Inflammatory macrophage (primary cell): ENCODE measurements around the gene PTP4A1.
A peak's percentile ranks its signal among the peaks of the same experiment; 100 is the strongest.

Source experiments
- DNase-seq, 2 donors: peaks; one replicate each; pipeline ENCODE4 v3.0.0-alpha.2; 2020 to 2022

The PTP4A1 gene

GRCh38 chr6:63558278-63558677, 14.0 kb upstream of the PTP4A1 start:
- DNase-seq, result no peak

- DNase-seq, result no peak
Observed at GRCh38 chr6:63560801-63561287, 11.4 kb upstream of the PTP4A1 start.

GRCh38 chr6:63561288-63561687, 11.0 kb upstream of the PTP4A1 start:
- no peak for DNase-seq

- DNase-seq, result no peak
Observed at GRCh38 chr6:63563235-63563634, 9.0 kb upstream of the PTP4A1 start.

- DNase-seq, result no peak
Observed at GRCh38 chr6:63565058-63565726, 7.1 kb upstream of the PTP4A1 start.

- DNase-seq, result no peak
Observed at GRCh38 chr6:63565727-63566596, 6.3 kb upstream of the PTP4A1 start.

- DNase-seq, result no peak
Observed at GRCh38 chr6:63567966-63568365, 4.3 kb upstream of the PTP4A1 start.

- DNase-seq, result peak in 1 of 2 donors; percentile 27
Observed at GRCh38 chr6:63571361-63572043, 778 bp upstream of the PTP4A1 start.

- no peak for DNase-seq
Observed at GRCh38 chr6:63572747-63573075, 431 bp downstream of the PTP4A1 start.

GRCh38 chr6:63573076-63573898, 1.0 kb downstream of the PTP4A1 start:
- peak; percentile 66 to 81 for DNase-seq

- DNase-seq, result peak; percentile 70 to 77
Observed at GRCh38 chr6:63573899-63574553, 1.7 kb downstream of the PTP4A1 start.

GRCh38 chr6:63574554-63574900, 2.2 kb downstream of the PTP4A1 start:
- no peak for DNase-seq

GRCh38 chr6:63576147-63576772, 4.0 kb downstream of the PTP4A1 start:
- DNase-seq, result no peak

- no peak for DNase-seq
Observed at GRCh38 chr6:63576985-63577712, 4.9 kb downstream of the PTP4A1 start.

GRCh38 chr6:63578757-63579156, 6.5 kb downstream of the PTP4A1 start:
- no peak for DNase-seq

GRCh38 chr6:63579937-63580703, 7.8 kb downstream of the PTP4A1 start:
- DNase-seq, result no peak

- DNase-seq, result no peak
Observed at GRCh38 chr6:63580704-63580961, 8.4 kb downstream of the PTP4A1 start.

- no peak for DNase-seq
Observed at GRCh38 chr6:63581355-63582013, 9.2 kb downstream of the PTP4A1 start.

- DNase-seq, result no peak
Observed at GRCh38 chr6:63582579-63583231, 10.4 kb downstream of the PTP4A1 start.
